Activated CD4-positive, alpha-beta T cell treated with anti-CD3 and anti-CD28 coated beads, Interleukin-2, amount 50 U/mL, for 4 hours (primary cell): ENCODE results near the gene ZFYVE1.

Experiments used
- DNase-seq, 2 experiments: peaks; one replicate each; pipeline ENCODE4 v3.0.0-alpha.2; 2020

ZFYVE1 gene

DNA sequence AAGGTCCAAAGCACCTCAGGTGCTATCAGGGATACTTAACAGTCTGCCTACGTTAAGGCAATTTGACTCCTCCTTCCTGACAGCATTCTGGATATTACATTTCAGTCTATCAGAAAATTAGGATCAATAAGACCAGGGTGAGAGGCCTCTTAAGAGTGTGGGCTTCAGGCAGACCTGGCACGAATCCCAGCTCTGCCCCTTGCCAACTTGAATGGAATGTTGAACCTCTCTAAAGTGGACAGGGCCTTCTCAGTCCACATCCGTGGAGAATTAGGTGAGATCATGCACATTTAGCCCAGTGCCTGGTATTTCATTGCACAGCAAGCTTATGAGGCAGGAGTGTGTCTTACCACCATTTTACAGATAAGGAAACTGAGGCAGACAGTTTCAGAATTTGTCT, 74.7 kb downstream of the ZFYVE1 start:
- DNase-seq: no peak

DNA sequence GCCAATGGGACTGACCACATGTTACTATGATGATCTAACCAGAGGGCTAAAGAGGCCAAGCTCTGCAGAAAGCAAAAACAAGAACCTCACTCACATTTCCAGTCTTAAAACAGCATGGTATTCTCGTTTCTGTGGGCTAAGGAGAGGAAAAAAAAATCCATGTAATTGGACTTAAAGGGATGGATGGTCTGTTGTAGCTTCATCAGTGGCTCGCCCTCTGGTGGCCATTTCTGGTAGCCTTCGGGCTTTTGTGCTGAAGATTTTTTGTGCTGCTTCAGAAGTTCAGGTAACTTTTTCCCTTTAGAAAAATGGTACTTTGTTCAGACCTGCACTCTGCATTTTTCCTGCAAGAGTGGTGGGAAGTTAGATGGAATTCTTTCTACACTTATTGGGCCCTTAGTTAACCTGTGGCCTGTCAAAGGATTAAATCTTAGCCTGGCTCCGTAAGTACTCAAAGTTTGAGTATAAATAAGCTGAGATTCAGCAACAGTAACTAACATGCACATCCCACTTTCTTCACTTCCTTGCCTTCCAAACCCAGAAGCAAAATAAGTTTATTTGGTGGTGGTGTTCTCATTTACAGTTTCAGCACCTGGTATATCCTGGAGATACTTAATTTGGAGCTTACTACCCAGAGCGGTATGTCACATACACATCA, 78.3 kb downstream of the ZFYVE1 start:
- DNase-seq: peak; percentile 56 to 65

DNA sequence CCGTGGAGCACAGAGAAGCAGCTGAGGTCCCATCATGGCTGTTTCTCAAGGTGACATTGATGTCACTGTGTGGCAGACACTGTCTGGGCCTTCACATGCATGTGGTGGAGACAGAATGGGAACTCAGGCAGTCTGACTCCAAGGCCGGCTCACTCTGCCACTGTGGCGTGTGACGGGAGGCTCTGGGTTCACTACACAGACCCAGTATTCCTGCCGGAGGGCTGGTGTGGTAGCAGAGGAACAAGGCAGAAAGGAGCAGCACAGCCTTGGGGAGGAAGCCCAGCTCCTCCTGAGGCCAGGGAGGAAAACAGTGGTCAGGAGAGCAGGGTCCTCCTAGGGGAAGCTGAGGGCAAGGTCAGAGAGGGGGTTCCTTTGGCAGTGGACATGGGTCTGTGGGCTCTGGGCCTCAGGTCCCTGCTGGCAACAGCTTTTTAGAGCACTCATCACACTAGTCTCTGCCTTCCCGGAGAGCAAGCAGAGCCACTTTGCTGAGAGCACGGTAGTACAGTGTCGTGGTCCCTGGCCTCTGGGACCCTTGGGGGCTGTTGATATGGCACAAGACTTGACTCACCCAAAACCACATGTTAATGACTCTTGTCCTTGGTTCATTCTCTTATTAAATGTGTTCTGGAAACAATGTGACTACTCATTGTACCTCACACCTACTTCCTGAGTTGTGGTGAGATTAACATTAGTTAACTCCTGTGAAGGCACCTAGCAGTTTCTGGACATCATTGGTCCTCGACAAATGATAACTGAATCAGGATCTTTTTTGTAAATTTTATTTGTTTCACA, 79.3 kb downstream of the ZFYVE1 start:
- no peak for DNase-seq

DNA sequence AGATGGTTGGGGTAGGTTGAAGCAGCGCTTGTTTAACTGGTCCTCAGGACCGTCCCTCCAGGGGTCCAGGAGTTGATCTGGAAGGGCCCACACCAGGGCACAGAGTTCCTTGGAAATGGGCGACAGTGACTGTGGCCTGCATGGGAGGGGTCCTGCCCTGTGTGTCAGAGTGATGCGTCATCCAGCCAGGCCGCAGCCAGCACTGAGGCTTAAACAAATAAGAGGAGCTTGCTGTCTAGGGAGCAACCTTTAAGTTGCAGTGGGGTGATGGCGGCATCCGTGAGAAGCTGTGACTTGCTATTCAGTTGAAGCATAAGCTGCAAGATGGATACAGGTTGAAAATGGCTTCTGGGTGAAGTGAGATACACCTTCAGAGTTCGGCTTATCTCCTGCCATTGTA, 80.4 kb downstream of the ZFYVE1 start:
- DNase-seq: no peak

DNA sequence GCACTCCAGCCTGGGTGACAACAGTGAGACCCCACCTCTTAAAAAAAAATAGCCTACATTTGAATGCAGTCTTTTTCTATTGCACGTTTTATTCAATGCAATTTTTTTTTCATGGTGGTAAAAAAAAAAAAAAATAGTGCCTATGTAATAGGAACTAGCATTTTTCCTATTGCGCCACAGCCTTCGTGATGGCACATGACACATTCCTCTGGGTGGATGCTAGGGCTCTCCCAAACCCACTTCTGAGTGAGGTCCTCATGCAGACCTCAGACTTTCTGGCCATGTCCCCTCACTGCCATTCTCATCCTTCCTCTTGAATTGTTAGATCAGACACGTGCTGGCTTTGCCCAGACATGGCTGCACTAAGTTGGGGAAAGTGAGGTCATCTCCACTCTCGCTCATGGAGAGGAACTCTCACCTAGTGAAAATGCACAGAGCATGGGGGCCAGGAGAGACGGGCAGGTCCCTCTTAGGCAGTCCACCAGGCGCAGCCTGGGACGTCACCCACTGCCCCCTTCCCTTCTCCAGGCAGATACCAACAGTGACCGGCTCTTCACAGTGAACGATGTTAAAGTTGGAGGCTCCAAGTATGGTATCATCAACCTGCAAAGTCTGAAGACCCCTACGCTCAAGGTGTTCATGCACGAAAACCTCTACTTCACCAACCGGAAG, 81.4 kb downstream of the ZFYVE1 start:
- no peak for DNase-seq

DNA sequence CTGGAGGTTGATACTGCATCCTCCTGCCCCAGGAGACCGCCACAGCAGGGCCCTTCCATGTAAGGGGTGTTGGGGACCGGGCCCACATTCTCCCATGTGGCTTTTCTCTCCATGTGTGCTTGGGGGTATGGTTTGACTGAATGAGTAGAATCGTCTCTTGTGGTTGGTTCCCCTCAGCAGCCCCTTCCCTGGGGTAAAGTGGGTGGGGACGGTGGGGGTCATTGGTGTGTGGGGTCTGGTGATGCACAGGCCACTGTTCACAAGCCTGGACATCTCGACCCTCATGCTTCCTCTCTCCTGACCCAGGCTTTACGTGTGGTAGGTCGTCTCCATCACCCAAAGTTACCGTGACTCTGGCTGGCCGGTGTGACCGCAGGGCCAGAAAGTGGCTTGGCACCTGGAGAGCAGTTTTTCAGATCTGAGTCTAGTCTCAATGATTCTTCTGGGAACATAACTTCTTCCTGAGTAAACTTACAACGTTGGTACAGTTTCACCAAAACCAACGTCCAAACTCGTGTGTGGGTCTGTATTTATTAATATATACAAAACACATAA, 83.0 kb downstream of the ZFYVE1 start:
- DNase-seq: no peak

DNA sequence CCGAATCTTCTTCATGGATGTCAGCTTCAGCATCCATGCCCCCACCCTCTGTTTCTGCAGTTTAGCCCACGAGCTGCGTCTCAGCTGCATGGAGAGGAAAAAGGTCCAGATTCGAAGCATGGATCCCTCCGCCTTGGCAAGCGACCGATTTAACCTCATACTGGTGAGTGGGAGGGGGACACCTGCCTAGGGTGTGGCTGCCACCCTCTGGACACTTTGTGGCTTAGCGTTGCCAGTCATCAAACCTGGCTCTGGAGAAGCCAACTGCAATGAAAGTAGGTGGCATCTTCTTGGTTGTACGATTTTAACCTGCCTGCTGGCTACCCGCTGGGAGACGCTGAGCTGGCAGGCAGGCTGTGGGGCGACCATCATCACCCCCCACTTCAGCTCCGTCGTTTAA, 84.0 kb downstream of the ZFYVE1 start:
- DNase-seq: no peak

DNA sequence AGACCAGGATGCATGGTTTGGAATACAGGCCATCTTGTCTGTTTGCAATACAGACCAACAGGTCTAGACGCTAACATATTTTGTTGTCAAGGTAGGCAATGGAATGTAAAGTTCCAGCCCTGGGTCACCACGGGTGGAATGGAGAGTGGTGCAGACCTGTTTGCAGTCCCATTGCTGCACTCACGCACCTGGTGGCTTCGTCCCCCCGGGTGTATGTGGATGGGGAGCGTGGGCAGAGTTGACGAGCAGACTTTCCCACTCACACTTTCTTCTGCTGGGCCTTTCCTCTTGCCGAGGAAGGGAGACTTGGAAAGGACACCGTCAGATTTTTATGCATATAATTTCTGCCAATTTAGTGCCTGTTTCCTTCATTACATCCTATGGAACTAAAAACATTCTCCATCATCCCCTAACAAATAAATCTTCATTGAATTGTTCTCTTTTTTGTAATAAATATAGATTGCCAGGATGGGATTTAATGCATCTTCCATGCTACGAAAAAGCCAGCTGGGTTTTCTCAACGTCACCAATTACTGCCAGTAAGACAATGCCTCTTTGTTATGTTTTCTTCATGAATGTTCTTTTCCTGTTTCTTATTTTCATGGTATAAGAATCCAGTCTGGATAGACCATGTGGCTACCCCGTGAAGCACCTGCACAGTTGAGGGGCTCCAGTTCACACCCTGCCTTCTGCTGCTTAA, 85.5 kb downstream of the ZFYVE1 start:
- no peak for DNase-seq

DNA sequence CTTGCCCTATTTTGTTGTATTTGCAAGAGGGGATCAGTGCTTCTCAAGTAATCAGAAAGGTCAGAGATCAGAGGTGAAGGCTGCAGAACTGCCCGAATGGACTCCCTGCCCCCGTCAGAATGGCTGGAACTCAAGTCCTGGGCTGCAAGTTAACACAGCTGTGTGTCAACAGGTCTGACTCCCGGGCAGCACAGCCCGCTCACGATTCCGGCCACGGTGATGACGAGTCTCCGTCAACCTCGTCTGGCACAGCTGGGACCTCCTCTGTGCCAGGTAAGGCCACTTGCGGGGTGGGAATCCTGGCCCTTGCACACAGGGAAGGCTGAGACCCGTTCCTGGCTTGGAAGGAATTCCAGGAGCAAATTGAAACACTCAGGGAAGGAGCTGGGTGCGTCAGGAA, 87.3 kb downstream of the ZFYVE1 start:
- no peak for DNase-seq

DNA sequence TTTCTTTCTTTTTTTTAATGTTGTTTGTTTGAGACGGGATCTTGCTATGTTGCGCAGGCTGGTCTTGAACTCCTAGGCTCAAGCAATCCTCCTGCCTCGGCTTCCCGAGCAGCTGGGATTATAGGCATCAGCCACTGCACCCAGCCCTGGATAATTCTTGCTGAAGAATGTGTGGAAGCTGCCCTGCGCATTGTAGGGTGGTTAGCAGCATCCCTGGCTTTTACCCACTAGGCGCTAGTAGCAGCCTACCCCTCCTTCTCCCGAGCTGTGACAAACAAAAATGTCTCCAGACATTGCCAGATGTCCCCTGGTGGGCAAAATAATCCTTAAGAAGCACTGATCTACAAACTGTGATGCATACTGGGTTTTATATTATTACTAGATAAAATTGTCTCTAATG, 94.0 kb downstream of the ZFYVE1 start:
- DNase-seq: no peak

DNA sequence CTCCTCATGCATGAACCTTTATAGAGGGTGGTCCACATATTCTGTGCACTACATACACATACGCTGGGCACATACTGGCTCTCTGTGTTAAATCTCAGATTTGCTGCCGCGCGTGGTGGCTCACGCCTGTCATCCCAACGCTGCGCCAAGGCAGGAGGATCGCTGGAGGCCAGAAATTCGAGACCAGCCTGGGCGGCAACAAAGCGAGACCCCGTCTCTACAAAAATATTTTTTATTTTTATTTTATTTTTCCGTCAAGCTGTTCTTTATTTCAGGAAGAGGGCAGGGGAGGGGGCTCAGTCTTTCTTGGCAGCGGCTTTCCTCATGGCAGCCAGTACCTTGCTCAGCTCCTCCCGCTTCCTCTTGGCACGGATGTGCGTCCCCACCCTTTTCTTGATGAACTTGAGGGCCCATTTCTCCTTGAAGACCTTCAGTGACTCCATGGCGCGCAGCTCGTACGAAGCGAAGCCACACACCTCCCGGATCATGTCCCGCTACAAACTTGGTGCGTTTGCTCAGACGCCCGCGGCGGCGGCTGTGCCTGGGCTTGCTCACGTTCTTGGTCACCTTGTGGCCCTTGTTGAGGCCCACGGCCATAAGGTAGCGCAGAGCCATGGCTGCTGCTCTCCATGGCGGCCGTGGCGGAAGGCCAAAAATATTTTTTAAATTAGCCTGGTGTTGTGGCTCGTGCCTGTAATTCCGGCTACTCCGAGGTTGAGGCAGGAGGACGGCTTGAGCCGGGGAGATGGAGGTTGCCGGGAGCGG, 97.4 kb downstream of the ZFYVE1 start:
- no peak for DNase-seq

DNA sequence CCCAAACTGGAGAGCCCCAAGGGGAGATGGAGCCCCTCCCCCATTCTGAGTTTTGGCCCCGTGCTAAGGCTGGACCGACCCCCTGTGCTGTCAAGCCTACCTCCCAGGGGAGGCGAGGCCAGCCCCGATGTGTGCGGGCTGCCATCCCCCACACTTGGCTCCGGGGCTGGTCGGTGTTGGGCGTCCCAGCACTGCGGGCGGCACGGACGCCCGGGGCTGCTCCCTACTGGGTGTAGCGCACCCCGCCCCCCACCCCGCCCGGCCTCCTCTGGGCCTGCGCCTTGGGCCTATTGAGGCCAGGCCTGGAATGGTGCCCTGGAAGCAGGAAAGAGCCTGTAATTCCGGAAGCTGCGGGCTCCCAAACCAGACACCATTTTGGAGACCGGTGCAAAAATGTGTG, 98.0 kb downstream of the ZFYVE1 start:
- no peak for DNase-seq

DNA sequence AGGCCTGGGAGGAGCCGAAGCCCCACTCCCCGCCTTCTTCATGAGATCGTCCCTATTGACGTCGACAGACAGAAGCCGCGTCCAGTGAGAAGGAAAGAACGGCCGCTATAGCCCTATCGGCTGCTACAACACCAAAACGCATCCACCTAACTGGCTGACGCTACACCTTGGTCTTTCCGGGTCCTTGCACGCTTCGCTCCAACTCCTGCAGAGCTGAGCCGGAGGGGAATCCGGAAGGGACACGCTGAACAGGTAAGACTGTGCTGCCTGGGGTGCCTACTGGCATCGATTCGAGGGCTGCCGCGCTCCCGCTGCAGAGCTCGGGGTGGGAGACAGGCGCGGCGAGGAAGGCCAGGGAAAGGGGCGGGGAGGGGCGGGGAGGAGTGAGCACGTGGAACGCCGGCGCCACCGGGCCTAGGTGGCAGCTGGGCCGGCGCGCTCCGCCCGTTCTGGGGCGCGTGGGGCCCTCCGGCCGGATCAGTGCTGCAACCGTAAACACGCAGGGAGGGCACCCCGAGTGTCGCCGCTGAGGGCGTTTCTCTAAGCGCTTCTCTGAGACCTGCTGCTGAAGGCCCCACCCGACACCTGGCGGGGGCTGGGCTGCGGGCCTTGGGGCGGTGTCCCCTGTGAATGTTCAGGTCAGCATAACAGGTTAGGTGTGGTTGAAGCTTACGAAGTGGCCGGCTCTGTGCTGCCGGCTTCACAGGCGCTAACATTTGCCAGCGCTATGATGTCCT, 100.4 kb downstream of the ZFYVE1 start, which contains the start of gene DCAF4:
TSS of gene DCAF4 (plus strand) at position 173 of the 737 bp plus-strand sequence. CDS start 11,515 bp downstream, outside the sequence.
- peak; percentile 94 to 95 for DNase-seq

DNA sequence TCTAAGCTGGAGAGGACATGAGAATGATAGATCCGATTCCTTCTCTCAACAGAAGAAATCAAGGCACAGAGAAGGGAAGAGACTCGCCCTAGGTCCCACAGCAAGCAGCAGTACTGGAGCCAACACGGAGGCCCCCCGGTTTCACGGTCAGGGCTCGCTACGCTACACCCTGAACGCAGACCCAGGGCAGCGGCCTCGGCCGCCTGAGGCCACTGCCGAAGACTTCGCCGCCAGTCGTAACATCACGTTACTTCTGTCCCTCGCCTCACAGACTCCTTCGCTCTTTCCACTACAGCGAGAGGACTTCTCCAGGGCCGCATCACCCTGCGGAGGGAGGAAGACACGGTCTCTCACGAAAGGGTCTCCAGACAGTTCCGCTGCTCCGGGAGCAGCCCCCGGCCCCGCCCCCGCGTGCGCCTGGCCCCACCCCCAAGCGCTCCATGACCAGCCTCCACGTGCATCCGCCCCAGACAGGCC, 101.1 kb downstream of the ZFYVE1 start:
- DNase-seq: no peak

DNA sequence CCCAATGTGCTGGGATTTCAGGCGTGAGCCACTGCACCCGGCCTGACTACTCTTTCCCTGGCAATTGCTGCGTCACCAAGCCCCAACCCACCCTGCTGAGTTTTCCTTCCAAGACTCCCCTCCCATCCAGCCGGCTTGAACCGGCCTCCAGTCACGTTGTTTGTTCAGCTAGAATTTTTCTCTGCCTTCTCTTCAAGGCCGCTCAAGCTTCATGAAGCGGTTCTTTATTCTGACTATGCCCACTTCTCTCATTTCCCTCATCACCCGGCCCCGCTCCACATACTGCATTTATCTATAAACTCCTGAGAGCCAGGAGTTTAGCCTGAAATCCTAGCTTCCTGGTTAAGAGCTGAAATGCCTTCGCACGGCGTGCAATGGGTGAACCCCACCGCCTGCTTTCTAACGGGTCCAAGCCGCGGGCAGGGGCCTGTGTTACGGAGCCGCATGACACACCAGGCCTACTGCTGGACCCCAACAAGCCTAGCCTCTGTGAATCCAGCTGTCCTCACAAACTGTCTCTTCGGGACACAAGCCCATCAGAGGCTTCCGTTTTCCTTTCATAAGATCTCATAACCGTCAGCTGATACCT, 101.6 kb downstream of the ZFYVE1 start:
- no peak for DNase-seq

DNA sequence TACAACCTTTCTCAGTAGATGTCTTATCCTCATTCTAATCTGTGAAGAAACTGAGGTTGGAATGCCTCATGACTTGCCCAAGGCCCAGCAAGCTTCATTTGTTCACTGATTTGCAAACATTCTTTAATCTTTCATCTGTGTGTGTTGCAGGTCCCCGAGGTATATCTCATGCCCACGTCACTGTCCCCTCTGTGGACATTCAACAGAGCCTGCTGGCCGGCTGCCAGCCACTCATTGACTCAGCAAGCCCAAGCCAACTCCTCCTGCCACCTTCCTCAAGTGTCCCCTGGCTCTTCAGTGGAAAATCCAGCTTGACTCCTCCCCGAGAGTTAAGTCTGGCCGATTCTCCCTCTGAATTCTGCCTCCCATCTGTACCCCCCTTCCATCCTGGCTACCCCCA, 102.6 kb downstream of the ZFYVE1 start:
- no peak for DNase-seq

DNA sequence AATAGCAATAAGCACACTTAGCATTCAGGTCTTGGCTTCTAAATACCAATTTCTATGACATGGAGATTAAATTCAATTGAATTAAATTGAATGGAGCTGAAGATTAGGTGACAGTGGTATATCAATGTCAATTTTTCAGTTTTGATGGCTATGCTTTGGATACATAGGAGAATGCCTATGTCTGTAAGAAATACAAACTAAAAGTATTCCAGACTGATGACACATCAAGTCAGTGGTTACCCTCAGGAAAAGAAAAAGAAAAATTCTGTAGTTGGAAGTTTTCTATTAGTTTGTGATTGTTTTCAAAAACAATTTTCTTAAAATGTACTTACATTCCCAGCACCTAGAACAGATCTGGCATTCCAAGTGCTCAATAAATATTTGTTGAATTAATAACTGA, 105.5 kb downstream of the ZFYVE1 start:
- DNase-seq: no peak

DNA sequence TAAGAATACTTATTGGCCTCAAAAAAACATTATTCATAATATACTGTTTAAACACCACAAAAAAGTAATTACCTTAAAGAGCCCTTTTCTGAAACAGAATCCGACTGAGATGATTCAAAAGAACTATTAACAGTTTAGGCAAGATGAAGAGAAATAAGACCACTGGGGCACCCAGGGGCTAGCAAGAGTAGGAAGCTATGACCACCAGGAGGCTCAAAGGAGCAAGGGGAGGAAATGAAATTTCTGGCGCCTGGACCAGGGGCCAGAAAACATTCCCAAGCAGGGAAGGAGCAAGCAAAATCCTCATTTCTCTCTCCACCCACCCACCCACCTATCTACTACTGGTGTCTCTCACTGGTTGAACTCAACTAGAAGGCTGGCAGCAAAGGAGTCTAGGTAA, 106.9 kb downstream of the ZFYVE1 start:
- no peak for DNase-seq
